A549 (cell line): ENCODE results near the gene FLVCR1. TPM values are rescaled to one million over a fixed set of nuclear protein-coding genes. Genes with fewer than 3 reads are reported as not detected.

Experiments used
- ATAC-seq, 2 experiments: fragments of 200-7000 bp in 1 of 2; fragments of >200 bp in 1 of 2; cut with Nextera tagmentation in 1 of 2; cut with Tn5 transposase in 1 of 2; 3 replicates each; pipeline versions ENCODE4 v1.8.0 to v1.9.1; 2018 to 2020; ENCODE audit warnings: mild to moderate bottlenecking in 1 of 2, moderate library complexity in 1 of 2
- CTCF ChIA-PET: fragments of 300-600 bp; sonication (Branson Sonifier 250); formaldehyde crosslinking; extraction: SDS; loops from one replicate; lab custom pipeline; 2021; ENCODE audit warnings: antibody characterized with exemption, inconsistent platforms; lab: Yijun Ruan, JAX
- POLR2A ChIA-PET: fragments of 350-600 bp; formaldehyde crosslinking; extraction: SDS; loops from one replicate; lab custom pipeline; 2021; ENCODE audit warnings: antibody characterized with exemption, inconsistent platforms; lab: Yijun Ruan, JAX
- DNase-seq, 2 experiments: peaks; one replicate each; pipeline versions ENCODE4 v3.0.0 to v3.0.0-alpha.2; 2011 to 2016; ENCODE audit warnings: low read depth in 1 of 2, low spot score in 1 of 2
- FAIRE-seq: peaks from 2 replicates; lab custom pipeline; 2011; peaks lifted over from hg19 to GRCh38; lab: Jason Lieb, UNC
- H3K27ac ChIP-seq, 2 experiments: fragments of >200 bp; sonication (Bioruptor Twin); formaldehyde crosslinking; 3 replicates each; pipeline ENCODE4 v1.5.1; 2016 to 2017
- H3K4me1 ChIP-seq: fragments of >200 bp; sonication (Bioruptor Twin); formaldehyde crosslinking; 3 replicates; pipeline ENCODE4 v1.6.1; 2016
- H3K4me2 ChIP-seq: fragments of >200 bp; sonication (Bioruptor Twin); formaldehyde crosslinking; 3 replicates; pipeline ENCODE4 v1.6.1; 2016
- H3K4me3 ChIP-seq: fragments of >200 bp; sonication (Bioruptor Twin); formaldehyde crosslinking; 3 replicates; pipeline ENCODE4 v1.5.1; 2016
- H3K9me3 ChIP-seq: fragments of >200 bp; sonication (Bioruptor Twin); formaldehyde crosslinking; 3 replicates; pipeline ENCODE4 v1.6.1; 2016
- BHLHE40 ChIP-seq: IDR thresholded peaks from 2 replicates; pipeline ENCODE4 v1.6.1; 2012; ENCODE audit warnings: low read depth, low read length, inconsistent platforms
- CBX2 ChIP-seq: fragments of 200-600 bp; sonication (generic); IDR thresholded peaks from 2 replicates; pipeline ENCODE4 v1.6.1; 2016; ENCODE audit warnings: low read depth, mild to moderate bottlenecking, borderline replicate concordance
- CEBPB ChIP-seq, 2 experiments: fragments of >200 bp in 1 of 2; sonication (Bioruptor Twin) in 1 of 2; formaldehyde crosslinking in 1 of 2; IDR thresholded peaks; 2 replicates each; pipeline ENCODE4 v1.6.1; 2012 to 2016
- EHF ChIP-seq: fragments of 250-450 bp; sonication (Bioruptor Pico); IDR thresholded peaks from 2 replicates; pipeline ENCODE4 v1.5.0; 2020; ENCODE audit warnings: mild to moderate bottlenecking
- EP300 ChIP-seq, 2 experiments: fragments of >200 bp; sonication (Bioruptor Twin); formaldehyde crosslinking; IDR thresholded peaks; 2 replicates in 1 of 2; 3 replicates in 1 of 2; pipeline ENCODE4 v1.6.1; 2016 to 2017
- FOSB ChIP-seq: fragments of 250-450 bp; sonication (Bioruptor Pico); IDR thresholded peaks from 2 replicates; pipeline ENCODE4 v1.5.0; 2020; ENCODE audit warnings: mild to moderate bottlenecking, moderate library complexity
- FOXS1 ChIP-seq: fragments of 250-450 bp; sonication (Bioruptor Pico); IDR thresholded peaks from 2 replicates; pipeline ENCODE4 v1.5.0; 2020; ENCODE audit warnings: mild to moderate bottlenecking, moderate library complexity
- GATA3 ChIP-seq: IDR thresholded peaks from 2 replicates; pipeline ENCODE4 v1.6.1; 2012; ENCODE audit warnings: borderline replicate concordance
- HOXB13 ChIP-seq: fragments of 250-450 bp; sonication (Bioruptor Pico); IDR thresholded peaks from 2 replicates; pipeline ENCODE4 v1.5.0; 2020; ENCODE audit warnings: low read depth, mild to moderate bottlenecking, moderate library complexity
- HOXB5 ChIP-seq: fragments of 250-450 bp; sonication (Bioruptor Pico); IDR thresholded peaks from 2 replicates; pipeline ENCODE4 v1.5.0; 2020; ENCODE audit warnings: mild to moderate bottlenecking, moderate library complexity
- JUN ChIP-seq, 2 experiments: fragments of >200 bp; sonication (Bioruptor Twin); formaldehyde crosslinking; IDR thresholded peaks; 2 replicates in 1 of 2; 3 replicates in 1 of 2; pipeline ENCODE4 v1.6.1; 2016 to 2017
- MAFK ChIP-seq: fragments of 450-650 bp; IDR thresholded peaks from 2 replicates; pipeline ENCODE4 v1.6.1; 2014; ENCODE audit not compliant: partially characterized antibody
- MAZ ChIP-seq: fragments of 150-350 bp; IDR thresholded peaks from 2 replicates; pipeline ENCODE4 v1.6.1; 2014; ENCODE audit warnings: antibody characterized with exemption, low read depth, low read length, borderline replicate concordance
- MYC ChIP-seq: IDR thresholded peaks from 2 replicates; pipeline ENCODE4 v1.6.1; 2012; ENCODE audit warnings: mild to moderate bottlenecking, inconsistent platforms, low read length, improper control_type of control experiment, borderline replicate concordance
- NFE2L2 ChIP-seq: fragments of 150-350 bp; conservative IDR thresholded peaks from 2 replicates; pipeline ENCODE4 v1.6.1; 2014; ENCODE audit warnings: low read length
- NPAS2 ChIP-seq: fragments of 250-450 bp; sonication (Bioruptor Pico); IDR thresholded peaks from 2 replicates; pipeline ENCODE4 v1.8.0; 2022; ENCODE audit warnings: mild to moderate bottlenecking, moderate library complexity, borderline replicate concordance
- PHF8 ChIP-seq: fragments of 200-600 bp; sonication (generic); IDR thresholded peaks from 2 replicates; pipeline ENCODE4 v1.6.1; 2016; ENCODE audit warnings: low read depth, mild to moderate bottlenecking, antibody characterized with exemption, moderate library complexity, borderline replicate concordance
- RAD21 ChIP-seq, 2 experiments: fragments of >200 bp in 1 of 2; sonication (Bioruptor Twin) in 1 of 2; formaldehyde crosslinking in 1 of 2; IDR thresholded peaks in 1 of 2; conservative IDR thresholded peaks in 1 of 2; 2 replicates in 1 of 2; 3 replicates in 1 of 2; pipeline ENCODE4 v1.6.1; 2012 to 2018; ENCODE audit warnings: inconsistent platforms in 1 of 2
- RCOR1 ChIP-seq: fragments of 150-350 bp; IDR thresholded peaks from 2 replicates; pipeline ENCODE4 v1.6.1; 2014; ENCODE audit warnings: antibody characterized with exemption, low read length, low read depth
- RFX5 ChIP-seq: fragments of 450-650 bp; IDR thresholded peaks from 2 replicates; pipeline ENCODE4 v1.7.1; 2014; ENCODE audit warnings: antibody characterized with exemption, mild to moderate bottlenecking, moderate library complexity
- TP53 ChIP-seq: fragments of 250-450 bp; sonication (Bioruptor Pico); IDR thresholded peaks from 2 replicates; pipeline ENCODE4 v1.5.0; 2021; ENCODE audit warnings: mild to moderate bottlenecking, moderate library complexity
- WGBS: methylation state at CpG from one replicate; pipeline ENCODE4 v1.1.6; 2017; ENCODE audit errors: missing lambda C conversion rate; 5-methylcytosine and 5-hydroxymethylcytosine counted together
- polyA plus RNA-seq, 4 experiments: library from polyadenylated mRNA; depleted of rRNA in 3 of 4; stranded (reverse); fragments of >200 nt; fragmentation: RNase III in 1 of 4; extraction: RNeasy Plus Mini Kit Qiagen cat#74134 plus additional on column Dnase treatment in 1 of 4; gene quantifications; 2 replicates in 3 of 4; 3 replicates in 1 of 4; pipeline ENCODE4 v1.2.3, GENCODE V29; 2011 to 2017
- TF ChIP-seq, protein P1 (sequence below): fragments of >200 bp; sonication (Bioruptor Twin); formaldehyde crosslinking; IDR thresholded peaks from 3 replicates; pipeline ENCODE4 v1.5.1; 2016
- TF ChIP-seq, protein P2 (sequence below): fragments of 250-450 bp; sonication (Bioruptor Pico); IDR thresholded peaks from 2 replicates; pipeline ENCODE4 v1.5.0; 2020; ENCODE audit warnings: low read depth, mild to moderate bottlenecking, moderate library complexity
- TF ChIP-seq, protein P3 (sequence below): IDR thresholded peaks from 2 replicates; pipeline ENCODE4 v1.6.1; 2012
- TF ChIP-seq, protein P4 (sequence below): IDR thresholded peaks from 2 replicates; pipeline ENCODE4 v1.6.1; 2012
- TF ChIP-seq, protein P5 (sequence below): fragments of >200 bp; sonication (Bioruptor Twin); formaldehyde crosslinking; IDR thresholded peaks from 2 replicates; pipeline ENCODE4 v1.6.1; 2016
- TF ChIP-seq, protein P6 (sequence below): fragments of 450-650 bp; IDR thresholded peaks from 2 replicates; pipeline ENCODE4 v1.6.1; 2014; ENCODE audit warnings: antibody characterized with exemption
- TF ChIP-seq, protein P7 (sequence below): fragments of >200 bp; sonication (Bioruptor Twin); formaldehyde crosslinking; IDR thresholded peaks from 3 replicates; pipeline ENCODE4 v1.6.1; 2016

The FLVCR1 gene
- polyA plus RNA-seq, 2 of the 4 experiments (the other 2 are of a cell fraction) = 14.9 to 15.4 TPM

DNA sequence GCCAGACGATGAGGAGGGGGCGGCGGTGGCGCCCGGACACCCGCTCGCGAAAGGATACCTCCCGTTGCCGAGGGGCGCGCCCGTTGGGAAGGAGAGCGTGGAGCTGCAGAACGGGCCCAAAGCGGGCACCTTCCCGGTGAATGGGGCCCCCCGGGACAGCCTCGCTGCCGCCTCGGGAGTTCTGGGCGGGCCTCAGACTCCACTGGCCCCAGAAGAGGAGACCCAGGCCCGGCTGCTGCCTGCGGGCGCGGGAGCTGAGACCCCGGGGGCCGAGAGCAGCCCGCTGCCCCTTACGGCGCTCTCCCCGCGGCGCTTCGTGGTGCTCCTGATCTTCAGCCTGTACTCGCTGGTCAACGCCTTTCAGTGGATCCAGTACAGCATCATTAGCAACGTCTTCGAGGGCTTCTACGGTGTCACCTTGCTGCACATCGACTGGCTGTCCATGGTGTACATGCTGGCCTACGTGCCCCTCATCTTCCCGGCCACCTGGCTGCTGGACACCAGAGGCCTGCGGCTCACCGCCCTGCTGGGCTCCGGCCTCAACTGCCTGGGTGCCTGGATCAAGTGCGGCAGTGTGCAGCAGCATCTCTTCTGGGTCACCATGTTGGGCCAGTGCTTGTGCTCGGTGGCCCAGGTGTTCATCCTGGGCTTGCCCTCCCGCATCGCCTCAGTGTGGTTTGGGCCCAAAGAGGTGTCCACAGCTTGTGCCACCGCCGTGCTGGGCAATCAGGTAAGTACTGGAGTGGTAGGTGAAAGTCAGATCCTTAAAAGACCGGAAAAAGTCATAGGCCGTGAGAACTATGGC is 588 bp downstream of the FLVCR1 start:
- ATAC-seq = peak; percentile 58 to 61
- Histone ChIP-seq H3K4me2 (peak overlapping the region; percentile 77), H3K27ac (peak overlapping the region; percentile 86 to 97), H3K9me3 (no peaks in the 10 kb centered on the region), H3K4me3 (peak overlapping the region; percentile 80), H3K4me1 (peaks cover 54% of the 10 kb centered on the region)
- 10% methylated on average over 26 of the region's 54 CpGs for WGBS
- TF ChIP-seq EP300 (IDR thresholded peaks at IDR 0.05) (no peak), CEBPB (IDR thresholded peaks at IDR 0.05) (no peak), FOSB (CRISPR knock-in tag) (no peak), NPAS2 (CRISPR knock-in tag) (no peak), GATA3 (no peak), TP53 (CRISPR knock-in tag) (no peak), PHF8 (0 out of 2 replicates have a peak, but pooled peaks have one; percentile 51), NFE2L2 (no peak), MAZ (no peak), RFX5 (no peak), HOXB5 (no peak), FOXS1 (CRISPR knock-in tag) (no peak), HOXB13 (CRISPR knock-in tag) (no peak), MYC (no peak), MAFK (no peak)
- TF ChIP-seq, protein P1, sequence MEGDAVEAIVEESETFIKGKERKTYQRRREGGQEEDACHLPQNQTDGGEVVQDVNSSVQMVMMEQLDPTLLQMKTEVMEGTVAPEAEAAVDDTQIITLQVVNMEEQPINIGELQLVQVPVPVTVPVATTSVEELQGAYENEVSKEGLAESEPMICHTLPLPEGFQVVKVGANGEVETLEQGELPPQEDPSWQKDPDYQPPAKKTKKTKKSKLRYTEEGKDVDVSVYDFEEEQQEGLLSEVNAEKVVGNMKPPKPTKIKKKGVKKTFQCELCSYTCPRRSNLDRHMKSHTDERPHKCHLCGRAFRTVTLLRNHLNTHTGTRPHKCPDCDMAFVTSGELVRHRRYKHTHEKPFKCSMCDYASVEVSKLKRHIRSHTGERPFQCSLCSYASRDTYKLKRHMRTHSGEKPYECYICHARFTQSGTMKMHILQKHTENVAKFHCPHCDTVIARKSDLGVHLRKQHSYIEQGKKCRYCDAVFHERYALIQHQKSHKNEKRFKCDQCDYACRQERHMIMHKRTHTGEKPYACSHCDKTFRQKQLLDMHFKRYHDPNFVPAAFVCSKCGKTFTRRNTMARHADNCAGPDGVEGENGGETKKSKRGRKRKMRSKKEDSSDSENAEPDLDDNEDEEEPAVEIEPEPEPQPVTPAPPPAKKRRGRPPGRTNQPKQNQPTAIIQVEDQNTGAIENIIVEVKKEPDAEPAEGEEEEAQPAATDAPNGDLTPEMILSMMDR = no peak
- TF ChIP-seq, protein P2, sequence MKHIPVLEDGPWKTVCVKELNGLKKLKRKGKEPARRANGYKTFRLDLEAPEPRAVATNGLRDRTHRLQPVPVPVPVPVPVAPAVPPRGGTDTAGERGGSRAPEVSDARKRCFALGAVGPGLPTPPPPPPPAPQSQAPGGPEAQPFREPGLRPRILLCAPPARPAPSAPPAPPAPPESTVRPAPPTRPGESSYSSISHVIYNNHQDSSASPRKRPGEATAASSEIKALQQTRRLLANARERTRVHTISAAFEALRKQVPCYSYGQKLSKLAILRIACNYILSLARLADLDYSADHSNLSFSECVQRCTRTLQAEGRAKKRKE (CRISPR knock-in tag) = no peak
- TF ChIP-seq, protein P3, sequence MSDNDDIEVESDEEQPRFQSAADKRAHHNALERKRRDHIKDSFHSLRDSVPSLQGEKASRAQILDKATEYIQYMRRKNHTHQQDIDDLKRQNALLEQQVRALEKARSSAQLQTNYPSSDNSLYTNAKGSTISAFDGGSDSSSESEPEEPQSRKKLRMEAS = peak; percentile 25
- TF ChIP-seq, protein P4, sequence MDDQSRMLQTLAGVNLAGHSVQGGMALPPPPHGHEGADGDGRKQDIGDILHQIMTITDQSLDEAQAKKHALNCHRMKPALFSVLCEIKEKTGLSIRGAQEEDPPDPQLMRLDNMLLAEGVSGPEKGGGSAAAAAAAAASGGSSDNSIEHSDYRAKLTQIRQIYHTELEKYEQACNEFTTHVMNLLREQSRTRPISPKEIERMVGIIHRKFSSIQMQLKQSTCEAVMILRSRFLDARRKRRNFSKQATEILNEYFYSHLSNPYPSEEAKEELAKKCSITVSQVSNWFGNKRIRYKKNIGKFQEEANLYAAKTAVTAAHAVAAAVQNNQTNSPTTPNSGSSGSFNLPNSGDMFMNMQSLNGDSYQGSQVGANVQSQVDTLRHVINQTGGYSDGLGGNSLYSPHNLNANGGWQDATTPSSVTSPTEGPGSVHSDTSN = peak; percentile 11; the same call in 1 of the 2 replicates
- FAIRE-seq = no peak
- ChIA-PET POLR2A (interaction anchor here (0.7 to 1.8 kb wide), 9 partner anchors 10 to 250 kb away, joined by 3 to 12 read pairs (median 4); partner anchors contain the start of genes ATF3, NSL1 and TATDN3), CTCF (interaction anchor here (1.0 to 1.1 kb wide), 2 partner anchors 137 to 796 kb away, joined by 3 read pairs; no protein-coding TSS in a partner anchor)
- peak; percentile 32 to 42 for DNase-seq

DNA sequence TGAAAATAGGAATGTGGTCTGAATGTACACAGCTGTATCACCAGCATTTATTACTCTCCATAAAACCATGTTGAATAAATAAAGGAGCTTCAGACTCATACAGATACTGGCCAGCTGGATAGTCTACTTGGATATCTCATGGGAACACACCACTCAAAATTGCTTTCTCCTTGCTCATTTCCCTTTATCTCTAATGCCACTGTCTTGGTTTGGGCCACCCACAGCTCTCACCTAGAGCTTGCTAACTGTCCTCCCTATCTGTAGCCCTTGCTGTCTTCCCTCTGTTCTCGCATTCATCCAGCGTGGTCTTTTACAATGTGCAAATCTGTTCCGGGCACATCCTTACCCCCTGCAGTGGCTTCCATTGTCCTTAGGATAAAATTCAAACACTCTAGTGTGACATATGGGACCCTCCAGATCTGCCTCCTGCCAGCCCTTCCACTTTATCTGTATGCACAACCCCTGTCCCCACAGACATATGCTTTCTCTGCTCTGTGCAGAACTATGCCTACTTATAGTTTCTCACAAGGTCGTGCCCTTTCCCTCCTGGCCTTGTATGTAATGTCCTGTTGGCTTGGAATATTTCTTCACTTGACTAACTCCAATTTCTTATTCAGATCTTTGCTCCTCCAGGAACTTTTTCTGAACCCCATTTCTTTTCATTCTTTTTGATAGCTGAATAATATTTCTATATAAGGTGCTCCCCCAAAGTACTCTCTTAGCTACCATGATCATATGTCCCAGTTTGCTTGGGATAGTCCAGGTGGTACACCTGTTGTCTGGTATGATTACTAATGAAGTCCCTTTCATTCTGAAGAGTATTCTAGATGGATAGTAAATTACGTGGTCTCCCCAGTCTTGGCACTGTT is 2.9 kb downstream of the FLVCR1 start:
- DNase-seq (peak in 1 of 2 experiments; percentile 9), ATAC-seq (no peak), FAIRE-seq (no peak)
- ChIA-PET CTCF (interaction anchor here (1.7 kb wide), 1 partner anchor 134 kb away, joined by 8 read pairs; no protein-coding TSS in a partner anchor), POLR2A (interaction anchor here (0.6 kb wide), 2 partner anchors 27 to 29 kb away, joined by 3 to 4 read pairs; no protein-coding TSS in a partner anchor)
- H3K27ac ChIP-seq = peak overlapping the region in 1 of 2 experiments; percentile 27; a peak in 2 of 6 replicates
- WGBS = 81% methylated on average over 5 of the region's 5 CpGs
- no peaks in the 10 kb centered on the region for H3K9me3 ChIP-seq
- peak overlapping the region; percentile 77 for H3K4me2 ChIP-seq
- H3K4me1 ChIP-seq = peaks cover 47% of the 10 kb centered on the region
- peak overlapping the region; percentile 80 for H3K4me3 ChIP-seq
- TF ChIP-seq TP53 (CRISPR knock-in tag) (no peak), RAD21 (conservative IDR thresholded peaks at IDR 0.05 in 1 of 2, IDR thresholded peaks at IDR 0.05 in 1 of 2) (no peak), RCOR1 (no peak), RFX5 (no peak), EHF (CRISPR knock-in tag) (no peak), BHLHE40 (no peak), JUN (IDR thresholded peaks at IDR 0.05) (no peak), CBX2 (no peak)
- TF ChIP-seq, protein P5, sequence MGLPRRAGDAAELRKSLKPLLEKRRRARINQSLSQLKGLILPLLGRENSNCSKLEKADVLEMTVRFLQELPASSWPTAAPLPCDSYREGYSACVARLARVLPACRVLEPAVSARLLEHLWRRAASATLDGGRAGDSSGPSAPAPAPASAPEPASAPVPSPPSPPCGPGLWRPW = no peak
- TF ChIP-seq, protein P6, sequence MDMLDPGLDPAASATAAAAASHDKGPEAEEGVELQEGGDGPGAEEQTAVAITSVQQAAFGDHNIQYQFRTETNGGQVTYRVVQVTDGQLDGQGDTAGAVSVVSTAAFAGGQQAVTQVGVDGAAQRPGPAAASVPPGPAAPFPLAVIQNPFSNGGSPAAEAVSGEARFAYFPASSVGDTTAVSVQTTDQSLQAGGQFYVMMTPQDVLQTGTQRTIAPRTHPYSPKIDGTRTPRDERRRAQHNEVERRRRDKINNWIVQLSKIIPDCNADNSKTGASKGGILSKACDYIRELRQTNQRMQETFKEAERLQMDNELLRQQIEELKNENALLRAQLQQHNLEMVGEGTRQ = no peak
- TF ChIP-seq, protein P7, sequence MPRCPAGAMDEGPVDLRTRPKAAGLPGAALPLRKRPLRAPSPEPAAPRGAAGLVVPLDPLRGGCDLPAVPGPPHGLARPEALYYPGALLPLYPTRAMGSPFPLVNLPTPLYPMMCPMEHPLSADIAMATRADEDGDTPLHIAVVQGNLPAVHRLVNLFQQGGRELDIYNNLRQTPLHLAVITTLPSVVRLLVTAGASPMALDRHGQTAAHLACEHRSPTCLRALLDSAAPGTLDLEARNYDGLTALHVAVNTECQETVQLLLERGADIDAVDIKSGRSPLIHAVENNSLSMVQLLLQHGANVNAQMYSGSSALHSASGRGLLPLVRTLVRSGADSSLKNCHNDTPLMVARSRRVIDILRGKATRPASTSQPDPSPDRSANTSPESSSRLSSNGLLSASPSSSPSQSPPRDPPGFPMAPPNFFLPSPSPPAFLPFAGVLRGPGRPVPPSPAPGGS = no peak
- TF ChIP-seq, protein P3 = no peak
